Fibroblast of mammary gland (primary cell): ENCODE data around the gene EXOC4.

Experiments used
- DNase-seq: peaks from one replicate; pipeline ENCODE4 v3.0.0-alpha.2; 2010; ENCODE audit warnings: low read depth
- H3K4me3 ChIP-seq: 2 replicates; pipeline ENCODE4 v1.5.1; 2011; ENCODE audit warnings: low read depth, mild to moderate bottlenecking, low read length, moderate library complexity; ENCODE audit not compliant: control insufficient read depth
- TF ChIP-seq, protein P1 (sequence below): conservative IDR thresholded peaks from 2 replicates; pipeline ENCODE4 v1.5.1; 2011; ENCODE audit warnings: low read depth, low read length, inconsistent platforms; ENCODE audit not compliant: control insufficient read depth, insufficient read depth

The EXOC4 gene

GRCh38 chr7:133290676-133291333 is 37.9 kb downstream of the EXOC4 start:
- no peak overlapping the region for H3K4me3 ChIP-seq
- DNase-seq, result no peak
- TF ChIP-seq, protein P1, sequence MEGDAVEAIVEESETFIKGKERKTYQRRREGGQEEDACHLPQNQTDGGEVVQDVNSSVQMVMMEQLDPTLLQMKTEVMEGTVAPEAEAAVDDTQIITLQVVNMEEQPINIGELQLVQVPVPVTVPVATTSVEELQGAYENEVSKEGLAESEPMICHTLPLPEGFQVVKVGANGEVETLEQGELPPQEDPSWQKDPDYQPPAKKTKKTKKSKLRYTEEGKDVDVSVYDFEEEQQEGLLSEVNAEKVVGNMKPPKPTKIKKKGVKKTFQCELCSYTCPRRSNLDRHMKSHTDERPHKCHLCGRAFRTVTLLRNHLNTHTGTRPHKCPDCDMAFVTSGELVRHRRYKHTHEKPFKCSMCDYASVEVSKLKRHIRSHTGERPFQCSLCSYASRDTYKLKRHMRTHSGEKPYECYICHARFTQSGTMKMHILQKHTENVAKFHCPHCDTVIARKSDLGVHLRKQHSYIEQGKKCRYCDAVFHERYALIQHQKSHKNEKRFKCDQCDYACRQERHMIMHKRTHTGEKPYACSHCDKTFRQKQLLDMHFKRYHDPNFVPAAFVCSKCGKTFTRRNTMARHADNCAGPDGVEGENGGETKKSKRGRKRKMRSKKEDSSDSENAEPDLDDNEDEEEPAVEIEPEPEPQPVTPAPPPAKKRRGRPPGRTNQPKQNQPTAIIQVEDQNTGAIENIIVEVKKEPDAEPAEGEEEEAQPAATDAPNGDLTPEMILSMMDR, result no peak

DNA sequence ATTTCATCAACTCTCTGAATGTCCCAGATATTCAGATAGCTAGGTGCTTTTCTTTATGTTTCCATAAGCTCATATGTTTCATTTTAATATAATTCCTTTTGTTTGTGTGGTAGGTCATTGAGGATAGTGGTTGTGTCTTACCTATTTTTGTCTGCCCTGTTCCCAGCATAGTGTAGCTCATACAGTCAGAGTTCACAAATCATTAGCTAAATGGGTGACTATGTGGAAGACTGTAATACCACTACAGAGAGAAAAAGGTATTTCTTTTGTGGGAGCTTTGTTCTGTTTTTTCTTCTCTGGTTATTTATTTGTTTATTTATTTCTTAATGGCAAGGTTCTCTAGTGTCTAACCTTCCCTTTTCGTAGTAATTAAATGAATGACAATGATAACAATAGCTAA is 39.8 kb downstream of the EXOC4 start:
- H3K4me3 ChIP-seq, result no peak overlapping the region
- TF ChIP-seq, protein P1, result no peak
- DNase-seq, result no peak

- no peak for DNase-seq
- TF ChIP-seq, protein P1, result no peak
- no peak overlapping the region for H3K4me3 ChIP-seq
Observed at GRCh38 chr7:133293384-133294160, 40.7 kb downstream of the EXOC4 start.

GRCh38 chr7:133294234-133294633 is 41.4 kb downstream of the EXOC4 start:
- DNase-seq, result no peak
- TF ChIP-seq, protein P1, result no peak
- H3K4me3 ChIP-seq, result no peak overlapping the region

DNA sequence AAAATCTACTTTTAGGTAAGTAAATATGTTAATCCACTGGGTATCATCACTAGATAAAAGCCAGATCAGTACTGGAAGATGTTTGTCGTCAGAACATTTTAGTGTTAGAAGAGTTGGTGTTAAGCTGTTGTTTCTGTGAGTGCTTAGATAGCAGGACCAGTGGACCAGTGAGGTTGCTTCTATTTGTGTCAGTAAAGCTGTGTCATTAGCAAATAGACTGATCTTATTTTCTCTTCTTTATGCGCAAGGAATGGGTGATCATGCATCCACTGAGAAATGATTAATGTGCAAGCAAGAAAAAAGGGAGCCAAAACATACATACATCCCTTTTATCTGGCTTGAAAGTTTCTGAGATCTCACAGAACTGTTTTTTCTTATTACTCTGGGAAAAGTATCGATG is 42.6 kb downstream of the EXOC4 start:
- TF ChIP-seq, protein P1, result no peak
- H3K4me3 ChIP-seq, result no peak overlapping the region
- DNase-seq, result no peak

DNA sequence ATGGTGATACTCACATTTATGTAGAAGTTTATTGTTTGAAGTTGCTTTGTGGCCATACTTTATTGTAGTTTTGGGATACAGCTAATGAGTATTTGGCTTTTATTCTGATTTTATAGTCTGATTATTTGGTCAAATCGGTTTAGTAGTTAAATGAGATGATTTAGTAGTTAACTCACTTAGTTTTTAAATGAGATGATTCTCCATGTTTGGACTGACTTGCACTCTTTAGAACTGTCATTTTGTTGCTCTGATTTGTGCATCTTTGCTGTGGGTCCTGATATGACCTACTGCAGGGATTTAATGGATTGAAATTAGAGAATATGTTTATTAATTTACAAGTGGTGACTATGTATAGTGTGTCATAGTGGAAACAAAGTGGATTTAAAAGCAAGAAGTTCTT is 44.2 kb downstream of the EXOC4 start:
- no peak overlapping the region for H3K4me3 ChIP-seq
- no peak for DNase-seq
- TF ChIP-seq, protein P1, result no peak
